Vagina (tissue), 2 donors: Measurements from ENCODE around the gene NHP2.

Experiments
- POLR2A ChIP-seq, 2 donors: fragments of 450-650 bp; IDR thresholded peaks; one replicate each; pipeline ENCODE4 v1.6.1; 2017; ENCODE audit warnings: antibody characterized with exemption in 2 of 2, mild to moderate bottlenecking in 2 of 2, moderate library complexity in 2 of 2
- TF ChIP-seq, protein P1 (sequence below), 3 experiments: fragments of 450-650 bp in 2 of 3; fragments of 200-600 bp in 1 of 3; sonication (generic) in 1 of 3; IDR thresholded peaks; one replicate each; pipeline ENCODE4 v1.5.1; 2017 to 2019; ENCODE audit warnings: antibody characterized with exemption in 3 of 3, mild to moderate bottlenecking in 2 of 3, moderate library complexity in 2 of 3

DNA sequence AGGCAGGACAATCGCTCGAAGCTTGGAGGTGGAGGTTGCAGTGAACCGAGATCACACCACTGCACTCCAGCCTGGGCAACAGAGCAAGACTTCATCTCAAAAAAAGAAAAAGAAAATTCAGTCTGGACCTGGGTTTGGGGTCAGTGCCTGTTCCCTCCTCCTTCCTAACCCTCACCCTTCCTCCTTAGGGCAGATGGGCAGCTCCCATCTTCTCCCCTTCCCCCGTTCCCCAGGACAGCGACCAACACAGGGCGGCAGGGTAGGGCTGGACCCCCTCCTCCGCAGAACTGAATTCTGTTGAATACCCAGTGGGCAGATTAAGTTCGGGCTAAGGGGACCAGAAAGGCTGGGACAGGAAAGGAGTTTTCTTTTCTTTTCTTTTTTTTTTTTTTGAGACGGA, 24.4 kb downstream of the NHP2 start:
- TF ChIP-seq, protein P1, sequence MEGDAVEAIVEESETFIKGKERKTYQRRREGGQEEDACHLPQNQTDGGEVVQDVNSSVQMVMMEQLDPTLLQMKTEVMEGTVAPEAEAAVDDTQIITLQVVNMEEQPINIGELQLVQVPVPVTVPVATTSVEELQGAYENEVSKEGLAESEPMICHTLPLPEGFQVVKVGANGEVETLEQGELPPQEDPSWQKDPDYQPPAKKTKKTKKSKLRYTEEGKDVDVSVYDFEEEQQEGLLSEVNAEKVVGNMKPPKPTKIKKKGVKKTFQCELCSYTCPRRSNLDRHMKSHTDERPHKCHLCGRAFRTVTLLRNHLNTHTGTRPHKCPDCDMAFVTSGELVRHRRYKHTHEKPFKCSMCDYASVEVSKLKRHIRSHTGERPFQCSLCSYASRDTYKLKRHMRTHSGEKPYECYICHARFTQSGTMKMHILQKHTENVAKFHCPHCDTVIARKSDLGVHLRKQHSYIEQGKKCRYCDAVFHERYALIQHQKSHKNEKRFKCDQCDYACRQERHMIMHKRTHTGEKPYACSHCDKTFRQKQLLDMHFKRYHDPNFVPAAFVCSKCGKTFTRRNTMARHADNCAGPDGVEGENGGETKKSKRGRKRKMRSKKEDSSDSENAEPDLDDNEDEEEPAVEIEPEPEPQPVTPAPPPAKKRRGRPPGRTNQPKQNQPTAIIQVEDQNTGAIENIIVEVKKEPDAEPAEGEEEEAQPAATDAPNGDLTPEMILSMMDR (IDR thresholded peaks at IDR 0.05), result no peak
- TF ChIP-seq POLR2A (IDR thresholded peaks at IDR 0.05), result no peak
